Measurements from ENCODE around the gene NIPSNAP2. TPM values are rescaled to one million over a fixed set of nuclear protein-coding genes. Genes with fewer than 3 reads are reported as not detected.
"Not testable (repeated sequence)": the region's sequence is repeated elsewhere in the genome, so short reads cannot be mapped to it uniquely, and the experiment has no call there.

Gene NIPSNAP2
- total RNA-seq, 4 donors from 2014 or later = 234 to 382 (median 354) TPM

GRCh38 chr7:56040730-56041129 lies 76.3 kb downstream of the NIPSNAP2 start:
- no peaks in the 10 kb centered on the region for H3K9me3 ChIP-seq
- no peak overlapping the region for H3K27ac ChIP-seq
- no peak overlapping the region for H3K4me3 ChIP-seq
- in situ Hi-C loops (cut with MboI; ENCODE audit: low sequenced_read_pairs in 4 of 4) (no loop called here), intact Hi-C loops (cut with DNase I; ENCODE audit: low total_unique reads) (no loop called here)
- no peak for ATAC-seq
- no peaks in the 10 kb centered on the region for H3K27me3 ChIP-seq
- no peak for DNase-seq
- TF ChIP-seq CTCF (IDR thresholded peaks at IDR 0.05 in 4 of 5, conservative IDR thresholded peaks at IDR 0.05 in 1 of 5) = no peak
- no peak for TF ChIP-seq POLR2A (IDR thresholded peaks at IDR 0.05)
- no peaks in the 10 kb centered on the region for H3K4me1 ChIP-seq
- peaks cover 0 to 5% of the 10 kb centered on the region in 2 donors for H3K36me3 ChIP-seq

GRCh38 chr7:56045758-56046157 lies 81.4 kb downstream of the NIPSNAP2 start:
- ATAC-seq; in situ Hi-C loops (cut with MboI; ENCODE audit: low sequenced_read_pairs in 4 of 4); H3K27ac ChIP-seq; H3K36me3 ChIP-seq; DNase-seq; H3K4me3 ChIP-seq; H3K27me3 ChIP-seq; H3K9me3 ChIP-seq; intact Hi-C loops (cut with DNase I; ENCODE audit: low total_unique reads): not testable (repeated sequence)
- peaks cover 7 to 11% of the 10 kb centered on the region in 2 donors for H3K4me1 ChIP-seq

GRCh38 chr7:56046721-56047445 lies 82.5 kb downstream of the NIPSNAP2 start:
- no peak for TF ChIP-seq CTCF (IDR thresholded peaks at IDR 0.05 in 4 of 5, conservative IDR thresholded peaks at IDR 0.05 in 1 of 5)
- TF ChIP-seq POLR2A (IDR thresholded peaks at IDR 0.05) = no peak
- no peak overlapping the region for H3K27ac ChIP-seq
- intact Hi-C loops (cut with DNase I; ENCODE audit: low total_unique reads) = no loop called here
- H3K4me1 ChIP-seq = peaks cover 9 to 12% of the 10 kb centered on the region in 2 donors
- H3K36me3 ChIP-seq = peaks cover 0 to 5% of the 10 kb centered on the region in 2 donors
- no peak for DNase-seq
- H3K9me3 ChIP-seq = no peaks in the 10 kb centered on the region
- ATAC-seq = no peak
- H3K27me3 ChIP-seq = no peaks in the 10 kb centered on the region
- no peak overlapping the region for H3K4me3 ChIP-seq
- in situ Hi-C loops (cut with MboI; ENCODE audit: low sequenced_read_pairs in 4 of 4) = no loop called here

GRCh38 chr7:56047446-56048116 lies 83.2 kb downstream of the NIPSNAP2 start:
- intact Hi-C loops (cut with DNase I; ENCODE audit: low total_unique reads); H3K9me3 ChIP-seq; ATAC-seq; in situ Hi-C loops (cut with MboI; ENCODE audit: low sequenced_read_pairs in 4 of 4); DNase-seq; H3K36me3 ChIP-seq; H3K4me3 ChIP-seq; H3K27me3 ChIP-seq; H3K27ac ChIP-seq: not testable (repeated sequence)
- peaks cover 14 to 17% of the 10 kb centered on the region in 2 donors for H3K4me1 ChIP-seq

GRCh38 chr7:56048245-56048644 lies 83.9 kb downstream of the NIPSNAP2 start:
- intact Hi-C loops (cut with DNase I; ENCODE audit: low total_unique reads) (no loop called here), in situ Hi-C loops (cut with MboI; ENCODE audit: low sequenced_read_pairs in 4 of 4) (no loop called here)
- H3K27me3 ChIP-seq = no peaks in the 10 kb centered on the region
- peaks cover 0 to 5% of the 10 kb centered on the region in 2 donors for H3K36me3 ChIP-seq
- H3K4me3 ChIP-seq = no peak overlapping the region
- DNase-seq = no peak
- no peak overlapping the region for H3K27ac ChIP-seq
- no peak for TF ChIP-seq CTCF (IDR thresholded peaks at IDR 0.05 in 4 of 5, conservative IDR thresholded peaks at IDR 0.05 in 1 of 5)
- no peak for TF ChIP-seq POLR2A (IDR thresholded peaks at IDR 0.05)
- H3K9me3 ChIP-seq = no peaks in the 10 kb centered on the region
- H3K4me1 ChIP-seq = peaks cover 18 to 22% of the 10 kb centered on the region in 2 donors
- no peak for ATAC-seq

- Histone ChIP-seq H3K4me1 (peaks cover 18 to 22% of the 10 kb centered on the region in 2 donors), H3K36me3 (peaks cover 0 to 11% of the 10 kb centered on the region in 2 donors)
- H3K9me3 ChIP-seq; H3K27me3 ChIP-seq; intact Hi-C loops (cut with DNase I; ENCODE audit: low total_unique reads); in situ Hi-C loops (cut with MboI; ENCODE audit: low sequenced_read_pairs in 4 of 4); H3K4me3 ChIP-seq; DNase-seq; H3K27ac ChIP-seq; ATAC-seq: not testable (repeated sequence)
Measured at GRCh38 chr7:56048763-56049162, 84.4 kb downstream of the NIPSNAP2 start.
